GM18502 (cell line): Measurements from ENCODE around the gene TMEM181.

Source experiments
- ATAC-seq: cut with Tn5 transposase; IDR thresholded peaks from one replicate; pipeline ENCODE4 v1.9.1; 2021; ENCODE audit warnings: mild to moderate bottlenecking; ENCODE audit not compliant: unreplicated experiment, poor library complexity

TMEM181 gene

DNA sequence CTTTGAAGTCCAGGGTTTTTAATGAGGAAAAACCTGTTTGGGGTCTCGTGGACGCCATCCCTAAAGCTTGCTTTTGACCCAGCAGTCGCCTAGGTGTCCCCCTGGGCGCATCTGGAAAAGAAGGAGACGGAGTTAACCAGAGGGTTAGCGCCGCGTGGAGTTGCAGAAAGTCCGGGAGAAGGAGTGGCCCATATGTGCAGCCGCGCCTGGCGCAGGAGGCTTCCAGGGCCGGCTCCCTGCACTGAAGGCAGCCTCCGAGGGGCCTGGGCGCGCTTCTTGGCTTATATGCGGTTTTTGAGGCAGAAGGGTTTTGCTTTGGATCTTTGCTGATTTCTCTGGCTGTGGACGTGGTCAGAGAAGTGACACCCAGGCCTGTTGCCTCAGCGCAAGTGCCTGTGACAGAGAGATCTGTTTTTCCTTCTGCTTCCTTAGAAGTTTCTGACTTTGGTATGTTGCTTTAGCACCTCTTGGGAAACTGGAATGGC lies 987 bp downstream of the TMEM181 start:
- ATAC-seq = no peak

DNA sequence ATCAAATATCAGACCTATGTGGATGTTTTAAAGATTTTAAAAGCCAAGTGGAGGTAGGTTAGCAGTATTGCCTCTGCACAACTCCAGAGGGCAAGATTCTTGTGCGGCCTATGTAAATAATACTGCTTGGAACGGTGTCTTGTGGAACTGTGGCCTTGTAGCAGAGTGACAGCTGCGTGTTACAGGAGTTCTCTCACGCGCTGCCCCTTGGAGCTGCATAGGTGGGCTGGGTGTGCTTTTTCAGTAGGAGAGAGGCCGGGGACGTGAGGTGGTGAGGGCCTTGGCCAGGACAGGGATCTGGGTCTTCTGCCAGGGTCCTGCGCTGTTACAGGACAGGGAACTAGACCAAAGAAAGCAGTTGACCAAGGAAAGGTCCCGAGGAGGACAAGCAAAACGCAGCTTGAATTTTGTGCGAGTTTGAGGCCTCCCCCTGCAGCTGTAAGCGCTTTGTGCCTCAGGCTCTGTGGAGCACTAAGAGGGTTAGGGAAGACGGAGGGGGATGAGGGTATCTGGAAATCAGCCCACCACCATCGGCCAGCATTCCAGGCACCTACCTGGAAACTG lies 1.5 kb downstream of the TMEM181 start:
- no peak for ATAC-seq

DNA sequence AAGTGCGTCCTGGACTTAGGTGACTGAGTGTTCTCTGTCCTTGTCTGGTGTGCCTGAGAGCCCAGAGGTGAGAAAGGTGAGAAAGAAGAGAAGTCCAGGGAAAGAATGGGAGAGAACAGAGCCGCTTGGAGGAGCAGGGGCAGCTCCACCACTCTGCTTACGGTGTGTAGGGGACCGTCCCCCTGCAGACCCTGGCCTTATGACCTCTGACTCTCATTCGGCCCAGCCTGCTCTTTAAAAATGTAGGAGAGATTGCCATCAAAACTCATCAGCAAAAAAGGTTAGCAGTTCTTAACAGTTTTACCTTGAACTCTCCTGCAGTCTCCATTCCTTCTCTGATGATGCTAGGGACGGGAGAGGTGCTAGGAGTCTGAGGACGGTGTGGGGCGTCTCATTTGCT lies 2.0 kb downstream of the TMEM181 start:
- ATAC-seq = no peak

DNA sequence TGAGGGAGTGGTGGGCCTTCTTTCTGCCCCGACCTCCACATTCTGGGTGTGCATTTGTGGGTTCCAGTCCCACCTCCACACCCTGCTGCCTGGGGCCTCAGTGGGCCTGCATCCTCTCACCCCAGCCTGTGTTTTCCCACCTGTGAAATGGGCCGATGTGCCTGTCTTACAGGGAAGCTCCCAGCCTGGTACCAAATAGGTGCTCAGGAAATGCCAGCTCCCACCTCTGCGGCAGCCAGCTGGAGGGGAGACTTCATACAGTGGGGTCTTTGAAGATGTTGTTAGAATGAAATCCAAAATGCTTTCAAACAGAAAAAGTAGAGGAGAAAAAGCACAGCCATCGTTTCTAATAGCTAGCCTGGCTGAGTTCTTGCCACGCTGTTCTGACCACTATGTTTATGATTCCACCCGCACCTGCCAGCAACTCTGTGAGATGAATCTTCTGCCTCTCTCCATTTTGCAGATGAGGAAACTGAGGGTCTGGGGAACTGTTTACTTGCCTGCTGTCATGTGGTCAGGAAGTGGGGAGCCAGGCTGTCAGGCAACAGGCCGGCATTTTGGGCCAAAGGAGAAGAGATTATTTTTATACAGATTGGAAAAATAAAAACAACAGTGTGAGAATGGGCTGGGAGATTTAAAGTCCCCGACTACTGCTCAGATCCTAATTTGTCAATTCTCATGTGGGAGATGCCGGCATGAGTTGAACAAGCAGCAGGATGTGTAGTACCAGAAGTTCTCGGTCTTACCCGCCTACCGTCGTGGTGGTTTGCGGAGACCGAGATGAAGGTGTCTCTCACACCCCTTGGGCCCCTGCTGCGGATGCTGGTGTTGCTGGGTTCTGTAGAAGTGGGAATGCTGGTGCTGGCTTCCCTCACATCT lies 4.6 kb downstream of the TMEM181 start:
- ATAC-seq = no peak

DNA sequence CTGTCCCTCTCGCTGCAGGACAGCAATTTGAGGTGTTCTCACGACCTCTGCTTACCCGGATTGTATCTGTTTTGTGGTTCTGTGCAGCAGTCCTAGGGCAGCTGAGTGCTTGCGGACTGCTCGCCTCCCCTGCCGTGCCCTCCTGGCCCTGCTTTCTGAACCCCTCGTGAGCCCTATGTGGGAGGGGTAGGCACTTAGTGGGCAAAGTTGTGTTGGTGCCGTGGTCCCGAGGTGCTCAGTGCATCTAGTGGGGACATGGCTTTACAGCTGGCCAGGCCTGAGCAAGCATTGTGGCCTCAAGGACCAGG lies 5.2 kb downstream of the TMEM181 start:
- no peak for ATAC-seq

DNA sequence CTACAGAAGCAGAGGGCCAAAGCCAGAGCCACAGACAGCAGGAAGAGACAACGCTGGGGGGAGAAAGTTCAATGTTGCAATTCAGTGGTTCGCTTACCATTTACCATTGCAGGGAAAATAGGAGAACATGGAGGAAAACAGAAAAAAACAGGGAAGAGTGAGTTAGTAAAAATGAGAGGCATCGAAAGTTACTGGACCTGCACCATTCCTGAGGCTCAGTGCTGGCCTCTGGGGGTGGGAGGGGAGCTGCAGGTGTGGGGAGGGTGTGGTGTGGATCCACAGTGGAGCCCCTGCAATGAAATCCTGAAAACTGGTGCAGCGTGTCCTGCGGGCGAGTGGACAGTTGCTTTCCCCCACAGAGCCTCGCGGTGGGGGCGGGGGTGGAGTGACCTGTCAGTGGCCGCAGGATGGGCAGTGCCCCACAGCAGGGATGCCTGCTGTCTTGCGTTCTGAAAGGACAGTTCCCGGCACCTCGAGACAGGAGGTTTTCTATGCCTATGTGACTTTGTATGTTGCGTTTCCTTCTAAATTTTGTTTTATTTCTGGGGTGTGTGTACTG lies 5.7 kb downstream of the TMEM181 start:
- no peak for ATAC-seq

DNA sequence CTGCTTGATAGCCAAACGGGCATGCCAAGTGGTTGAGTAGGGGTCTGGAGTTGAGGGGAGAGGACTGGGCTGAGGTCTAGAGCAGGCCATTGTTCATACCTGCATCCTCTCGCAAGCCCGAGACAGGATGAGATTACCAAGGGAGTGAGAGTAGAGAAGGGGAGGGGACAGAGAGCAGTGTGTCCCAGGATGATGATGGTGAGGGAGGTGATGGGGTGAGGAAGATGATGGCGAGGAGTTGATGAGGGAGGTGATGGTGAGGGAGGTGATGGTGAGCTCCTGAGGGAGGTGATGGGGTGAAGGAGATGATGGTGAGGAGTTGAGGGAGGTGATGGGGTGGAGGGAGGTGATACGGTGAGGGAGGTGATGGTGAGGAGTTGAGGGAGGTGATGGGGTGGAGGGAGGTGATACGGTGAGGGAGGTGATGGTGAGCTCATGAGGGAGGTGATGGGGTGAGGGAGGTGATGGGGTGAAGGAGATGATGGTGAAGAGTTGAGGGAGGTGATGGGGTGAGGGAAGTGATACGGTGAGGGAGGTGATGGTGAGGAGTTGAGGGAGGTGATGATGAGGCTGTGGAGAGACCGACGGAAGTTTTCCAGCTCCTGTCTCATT lies 6.4 kb downstream of the TMEM181 start:
- ATAC-seq = no peak

DNA sequence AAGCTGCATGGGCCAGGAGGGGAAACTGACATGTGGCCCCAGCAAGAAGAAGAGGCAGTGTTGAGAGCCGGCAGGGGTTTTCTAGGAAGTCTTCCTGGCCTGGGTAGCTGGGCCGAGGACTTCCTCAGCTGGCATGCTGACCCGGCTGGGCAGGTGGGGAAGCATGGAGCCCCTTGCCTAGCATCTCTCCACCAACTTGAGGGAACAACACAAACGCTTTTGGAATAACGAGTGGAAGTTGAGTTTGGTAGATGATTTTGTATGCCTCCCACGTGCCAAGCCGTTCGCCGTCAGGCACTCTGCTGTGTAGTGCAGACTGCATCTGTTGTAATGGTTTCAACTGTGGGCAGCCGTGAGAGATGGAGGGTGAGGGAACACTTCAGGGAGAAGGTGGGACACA lies 7.3 kb downstream of the TMEM181 start:
- no peak for ATAC-seq

DNA sequence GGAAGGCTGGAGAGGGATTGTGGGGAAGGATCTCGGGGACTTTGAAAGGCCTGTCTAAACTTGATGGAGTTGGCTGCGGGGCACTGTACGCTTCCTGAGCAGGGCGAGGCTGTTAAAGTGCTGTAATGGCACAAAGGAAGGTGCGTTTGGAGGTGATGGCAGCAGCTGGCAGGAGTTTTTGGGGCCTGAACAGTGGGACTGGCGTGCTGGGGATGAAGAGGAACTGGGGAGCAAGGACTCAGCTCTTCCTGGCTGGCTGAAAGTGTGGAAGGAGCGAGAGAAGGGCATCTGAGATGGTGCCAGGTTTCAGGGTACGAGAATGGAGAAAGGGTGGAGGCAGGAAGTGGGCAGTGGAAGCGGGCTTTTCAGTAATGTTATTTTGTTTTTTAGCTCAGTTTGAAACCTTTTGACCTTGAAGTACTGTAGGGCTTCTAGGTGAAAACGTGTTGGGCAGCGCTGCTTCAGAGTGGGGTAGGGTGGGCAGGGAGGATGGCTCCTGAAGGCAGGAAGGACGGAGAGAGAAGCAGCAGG lies 8.0 kb downstream of the TMEM181 start:
- no peak for ATAC-seq

DNA sequence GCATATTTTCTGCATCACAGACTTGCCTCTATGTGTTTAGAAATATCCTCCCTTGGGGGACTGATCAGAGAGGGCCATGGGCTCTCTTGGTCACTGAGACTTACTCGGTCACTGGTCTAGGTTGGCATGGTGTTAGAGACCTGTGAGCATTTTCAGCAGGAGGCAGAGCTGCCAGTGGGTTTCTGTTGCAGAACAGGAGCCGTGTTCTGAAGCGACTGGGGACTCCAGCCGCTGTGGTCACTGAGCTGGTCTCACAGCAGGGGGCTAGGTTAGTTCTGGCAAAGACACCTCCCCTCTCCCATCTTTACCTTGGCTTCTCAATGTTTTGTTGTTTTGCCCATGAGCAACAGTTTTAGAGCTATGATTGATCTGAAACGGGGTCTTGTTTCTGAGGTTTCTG lies 8.7 kb downstream of the TMEM181 start:
- ATAC-seq = no peak

DNA sequence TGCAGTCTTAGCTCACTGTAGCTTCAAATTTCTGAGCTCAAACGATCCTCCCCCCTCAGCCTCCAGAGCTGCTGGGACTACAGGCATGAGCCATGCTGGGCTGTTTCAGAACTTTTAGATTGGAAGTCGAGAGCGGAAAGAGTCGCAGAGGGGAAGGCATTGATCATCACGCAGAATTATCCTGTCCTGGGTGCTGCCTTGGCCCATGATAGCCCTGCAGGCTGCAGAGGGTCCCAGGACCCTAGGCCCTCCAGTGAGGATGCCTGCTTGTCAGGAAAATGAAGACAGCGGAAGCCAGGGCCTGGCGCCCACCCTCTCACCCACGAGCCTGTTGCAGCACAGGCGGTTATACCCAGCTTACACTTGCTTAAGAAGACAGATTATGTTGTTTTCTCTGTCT lies 9.1 kb downstream of the TMEM181 start:
- ATAC-seq = no peak

DNA sequence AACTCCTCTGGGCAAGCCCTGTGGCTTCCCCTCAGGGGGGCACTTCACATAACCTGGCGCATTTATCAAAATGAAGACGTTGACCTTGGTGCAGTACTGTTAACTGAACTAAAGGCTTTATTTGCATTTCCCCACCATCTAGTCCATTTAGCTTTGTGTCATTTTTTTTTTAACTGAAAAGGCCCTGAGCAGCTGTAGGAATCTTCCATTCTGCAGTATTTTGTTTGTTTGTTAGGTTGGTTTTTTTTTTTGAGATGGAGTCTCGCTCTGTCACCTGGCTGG lies 10.7 kb downstream of the TMEM181 start:
- no peak for ATAC-seq

DNA sequence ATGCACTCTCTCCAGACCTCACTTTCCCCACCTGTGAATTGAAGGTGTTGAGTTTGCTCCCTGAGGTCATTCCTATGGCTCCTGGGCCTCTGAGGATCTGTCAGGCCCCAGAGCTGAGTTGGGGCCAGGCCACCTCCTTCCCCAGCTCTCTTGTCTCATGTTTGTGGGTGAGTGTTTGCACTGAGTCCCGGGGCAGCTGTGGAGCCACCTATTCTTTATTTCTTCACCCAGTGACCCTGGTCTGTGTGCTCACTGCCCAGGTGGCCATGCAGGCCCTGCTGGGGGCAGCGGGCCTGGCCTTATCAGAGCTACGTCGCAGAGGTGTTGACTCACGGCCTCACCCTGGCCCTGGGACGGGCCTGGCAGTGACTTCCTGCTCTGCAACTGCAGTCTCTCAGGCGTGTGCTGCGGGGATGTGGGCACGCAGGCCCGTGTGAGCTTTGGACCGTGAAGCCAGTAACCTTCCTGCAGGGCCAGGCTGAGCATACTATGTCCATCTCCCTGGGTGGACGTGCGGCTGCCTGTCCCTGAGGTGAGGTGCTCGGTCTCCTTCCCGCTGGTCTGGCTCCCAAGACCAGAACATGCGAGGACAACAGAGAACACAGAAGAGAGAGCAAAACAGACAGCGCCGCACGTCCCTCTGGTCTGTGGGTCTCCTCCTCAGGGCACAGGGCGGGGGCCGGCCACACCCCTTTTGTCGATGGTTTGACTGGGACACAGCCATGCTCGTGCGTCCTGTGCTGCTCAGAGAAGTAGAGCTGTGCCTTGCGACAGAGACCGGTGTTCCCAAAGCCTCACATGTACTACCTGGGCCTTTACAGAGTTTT lies 12.1 kb downstream of the TMEM181 start:
- no peak for ATAC-seq

DNA sequence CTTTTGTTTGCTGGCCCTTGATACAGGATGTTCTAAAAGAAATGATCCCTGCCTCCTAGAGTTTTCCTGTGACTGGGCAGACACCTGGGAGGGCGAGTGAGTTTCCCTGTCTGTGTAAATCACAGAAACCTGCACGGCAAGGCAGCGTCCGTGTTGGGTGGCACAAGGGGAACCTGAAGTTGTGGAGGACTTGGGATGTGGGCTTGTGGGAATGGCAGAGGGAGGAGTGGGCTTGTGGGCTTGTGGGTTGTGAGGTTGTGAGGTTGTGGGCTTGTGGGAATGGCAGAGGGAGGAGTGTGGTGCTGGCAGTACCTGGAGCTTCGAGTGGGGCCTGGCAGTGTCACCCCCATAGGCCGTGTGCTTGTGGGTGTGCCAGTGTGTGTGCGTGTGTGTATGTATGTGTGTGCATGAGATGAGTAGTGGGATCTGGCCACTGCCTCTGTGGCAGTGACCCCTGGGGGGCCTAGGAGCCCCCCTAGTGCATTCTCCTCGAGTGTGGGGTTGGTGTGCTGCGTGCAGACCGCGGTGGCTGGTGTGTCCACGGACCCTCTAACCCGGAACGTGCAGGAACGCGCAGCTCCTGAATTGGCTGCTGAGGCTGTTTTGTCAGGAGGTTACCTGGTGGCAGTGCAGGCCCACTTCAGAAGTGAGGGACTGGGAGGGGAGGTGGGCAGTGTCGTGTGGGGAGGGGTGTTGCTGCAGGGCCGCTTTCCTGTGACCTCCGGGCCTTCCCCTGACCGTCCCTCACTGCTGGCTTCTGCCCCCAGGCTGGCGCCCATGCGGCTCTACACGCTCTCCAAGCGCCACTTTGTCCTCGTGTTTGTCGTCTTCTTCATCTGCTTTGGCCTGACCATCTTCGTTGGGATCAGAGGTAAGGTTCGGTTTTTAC lies 13.0 kb downstream of the TMEM181 start:
- no peak for ATAC-seq

DNA sequence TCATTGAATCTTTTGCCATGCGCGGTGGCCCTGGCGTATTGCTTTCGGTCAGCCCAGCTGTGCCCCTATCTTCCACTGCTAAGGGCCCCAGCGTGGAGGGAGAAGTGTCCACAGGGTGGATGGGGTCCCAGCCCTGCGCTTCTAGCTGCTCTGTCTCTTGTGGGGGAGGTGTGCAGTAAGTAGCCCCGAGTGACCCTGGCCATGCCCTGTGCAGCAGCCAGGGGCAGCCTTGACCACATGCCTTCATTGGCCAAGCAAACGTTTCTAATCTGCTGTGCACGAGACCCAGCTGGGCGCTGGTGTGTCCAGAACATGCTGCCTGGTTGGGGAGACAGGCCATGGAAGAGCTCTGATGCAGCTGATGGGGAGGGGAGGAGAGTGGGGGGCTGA lies 13.6 kb downstream of the TMEM181 start:
- no peak for ATAC-seq

DNA sequence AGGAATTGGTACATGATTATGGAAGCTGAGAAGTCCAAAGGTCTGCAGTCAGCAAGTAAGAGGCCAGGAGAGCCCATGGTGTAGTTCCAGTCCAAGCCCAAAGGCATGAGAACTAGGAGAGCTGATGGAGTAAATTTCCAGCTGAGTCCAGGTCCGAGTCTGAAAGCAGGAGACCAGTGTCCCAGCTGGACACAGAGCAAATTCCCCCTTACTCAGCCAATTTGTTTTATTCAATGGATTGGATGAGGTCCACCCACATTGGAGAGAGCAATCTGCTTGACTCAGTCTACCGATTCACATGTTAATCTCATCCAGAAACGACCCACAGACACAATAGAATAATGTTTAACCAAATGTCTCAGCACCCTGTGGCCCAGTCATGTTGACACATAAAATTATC lies 14.9 kb downstream of the TMEM181 start:
- no peak for ATAC-seq

DNA sequence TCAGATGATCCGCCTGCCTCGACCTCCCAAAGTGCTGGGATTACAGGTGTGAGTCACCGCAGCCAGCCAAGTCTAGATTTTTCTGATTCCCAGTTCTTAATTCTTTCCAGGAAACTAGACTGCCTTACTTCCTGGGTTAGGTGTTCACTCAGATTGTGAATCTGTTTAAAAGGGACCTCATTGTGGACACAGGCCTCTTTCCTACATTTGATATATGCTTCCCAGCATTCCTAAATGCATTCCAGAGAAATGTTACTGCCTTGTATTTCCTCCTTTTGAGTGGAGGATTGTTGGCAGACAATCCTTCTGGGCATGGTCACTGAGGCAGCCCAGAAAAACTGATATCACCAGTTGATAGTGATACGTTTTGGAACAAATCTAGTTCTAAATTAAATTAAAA lies 15.7 kb downstream of the TMEM181 start:
- no peak for ATAC-seq

DNA sequence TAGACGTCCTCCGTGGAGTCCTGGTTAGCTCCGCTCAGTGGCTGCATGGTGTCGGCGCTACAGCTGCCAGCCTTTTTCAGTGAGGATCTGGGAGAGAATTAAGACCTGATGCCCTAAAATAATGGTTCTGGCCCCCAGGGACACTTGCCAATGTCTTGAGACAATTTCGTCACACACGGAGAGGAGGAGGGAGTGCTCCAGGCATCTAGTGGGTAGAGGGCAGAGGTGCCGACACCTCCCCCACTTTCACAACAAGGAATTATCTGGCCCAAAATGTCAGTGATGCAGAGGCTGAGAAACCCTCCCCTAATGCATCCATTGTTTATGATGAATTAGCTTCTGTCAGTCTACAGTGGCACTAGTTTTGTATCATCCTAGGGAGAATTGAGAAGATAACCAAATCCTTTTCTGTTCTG lies 24.4 kb downstream of the TMEM181 start:
- ATAC-seq = no peak

DNA sequence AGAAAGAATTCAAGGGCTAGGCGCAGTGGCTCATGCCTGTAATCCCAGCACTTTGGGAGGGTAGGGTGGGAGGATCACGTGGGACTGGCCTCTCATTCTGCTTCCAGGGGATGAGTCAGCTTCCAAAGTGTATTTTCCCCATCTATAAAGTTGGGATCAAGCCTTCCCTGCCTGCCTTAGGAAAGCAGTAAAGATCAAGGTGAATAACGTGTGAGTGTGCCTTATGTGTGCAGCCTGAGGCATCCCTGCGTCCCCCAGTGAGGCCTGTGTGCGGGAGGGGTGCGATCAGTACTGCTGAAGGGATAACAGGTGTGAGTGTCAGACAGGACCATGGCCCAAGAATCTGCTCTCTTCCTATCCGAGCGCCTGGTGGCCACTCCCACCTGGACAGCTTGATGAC lies 26.8 kb downstream of the TMEM181 start:
- no peak for ATAC-seq

DNA sequence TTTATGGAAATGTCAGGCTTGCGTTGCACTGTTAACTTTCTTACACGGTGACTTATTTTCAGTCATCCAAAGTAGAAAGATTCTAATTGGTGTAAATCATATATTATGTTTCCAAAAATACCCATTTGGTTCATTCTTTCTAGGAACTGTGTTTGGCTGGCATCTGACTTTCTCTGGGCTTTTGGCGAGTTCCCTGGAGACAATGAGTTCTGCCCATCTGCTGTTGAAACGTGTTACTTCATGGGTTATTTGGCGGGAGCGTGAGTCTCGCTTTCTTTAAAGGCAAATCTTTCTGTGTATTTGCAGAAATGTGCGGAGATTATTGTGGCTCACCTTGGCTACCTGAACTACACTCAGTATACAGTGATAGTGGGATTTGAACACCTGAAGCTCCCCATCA lies 29.5 kb downstream of the TMEM181 start:
- ATAC-seq = no peak
